HEK293 (cell line): ENCODE results near the gene MLEC.

Experiments
- CTCF ChIA-PET: fragments of 350-600 bp; formaldehyde crosslinking; extraction: SDS; loops from one replicate; lab custom pipeline; 2021; ENCODE audit warnings: antibody characterized with exemption; lab: Yijun Ruan, JAX
- POLR2A ChIA-PET: fragments of 300-600 bp; formaldehyde crosslinking; extraction: SDS; loops from one replicate; lab custom pipeline; 2020; ENCODE audit warnings: antibody characterized with exemption, inconsistent platforms; lab: Yijun Ruan, JAX
- H3K27ac ChIP-seq: fragments of 200-500 bp; sonication (Bioruptor generic); 2 replicates; pipeline ENCODE4 v1.5.1; 2014; ENCODE audit warnings: low read depth, low read length, control low read depth, inconsistent platforms; ENCODE audit errors: extremely low read depth
- H3K36me3 ChIP-seq, 2 experiments: fragments of 200-500 bp in 1 of 2; sonication (Bioruptor generic) in 1 of 2; 1 replicate in 1 of 2; 2 replicates in 1 of 2; pipeline ENCODE4 v1.5.1; 2014 to 2017; ENCODE audit warnings: inconsistent platforms in 2 of 2, low read length in 2 of 2; ENCODE audit not compliant: control insufficient read depth in 2 of 2, insufficient read depth in 1 of 2
- H3K4me1 ChIP-seq: fragments of 200-500 bp; sonication (Bioruptor generic); 2 replicates; pipeline ENCODE4 v1.5.1; 2014; ENCODE audit warnings: mild to moderate bottlenecking, low read length, inconsistent platforms; ENCODE audit not compliant: control insufficient read depth, insufficient read depth
- H3K4me3 ChIP-seq: 2 replicates; pipeline ENCODE4 v1.5.1; 2011; ENCODE audit warnings: low read depth, mild to moderate bottlenecking, control low read depth, low read length, moderate library complexity
- H3K9me3 ChIP-seq: fragments of 200-500 bp; sonication (Bioruptor generic); 2 replicates; pipeline ENCODE4 v1.5.1; 2014; ENCODE audit warnings: low read depth, low read length, inconsistent platforms; ENCODE audit not compliant: control insufficient read depth, insufficient read depth
- BCL11B ChIP-seq: fragments of 450-650 bp; formaldehyde crosslinking; IDR thresholded peaks from 2 replicates; pipeline ENCODE4 v1.5.1; 2016; ENCODE audit warnings: low read depth, missing biosample characterization, missing genetic modification characterization
- EGR2 ChIP-seq: fragments of 450-650 bp; formaldehyde crosslinking; IDR thresholded peaks from 2 replicates; pipeline ENCODE4 v1.5.1; 2016; ENCODE audit warnings: low read depth, missing biosample characterization, missing genetic modification characterization
- SCRT2 ChIP-seq: fragments of 450-650 bp; formaldehyde crosslinking; IDR thresholded peaks from 2 replicates; pipeline ENCODE4 v1.5.1; 2016; ENCODE audit warnings: missing biosample characterization, missing genetic modification characterization
- TCF7L2 ChIP-seq: IDR thresholded peaks from 2 replicates; pipeline ENCODE4 v1.6.1; 2011; ENCODE audit warnings: low read depth, mild to moderate bottlenecking, inconsistent platforms, low read length, moderate library complexity, borderline replicate concordance
- TRIM28 ChIP-seq: IDR thresholded peaks from 2 replicates; pipeline ENCODE4 v1.6.1; 2011; ENCODE audit warnings: low read length, control low read depth, borderline replicate concordance
- ZNF19 ChIP-seq: fragments of 450-650 bp; formaldehyde crosslinking; IDR thresholded peaks from 2 replicates; pipeline ENCODE4; 2016; ENCODE audit warnings: missing biosample characterization, missing genetic modification characterization, low read depth
- ZNF223 ChIP-seq: fragments of 450-650 bp; formaldehyde crosslinking; IDR thresholded peaks from 2 replicates; pipeline ENCODE4 v1.5.1; 2016; ENCODE audit warnings: missing biosample characterization, missing genetic modification characterization
- ZNF23 ChIP-seq: fragments of 450-650 bp; formaldehyde crosslinking; IDR thresholded peaks from 2 replicates; pipeline ENCODE4 v1.5.1; 2016; ENCODE audit warnings: missing biosample characterization, missing genetic modification characterization, borderline replicate concordance
- ZNF24 ChIP-seq: fragments of 450-650 bp; formaldehyde crosslinking; IDR thresholded peaks from 2 replicates; pipeline ENCODE4 v1.5.1; 2016; ENCODE audit warnings: missing biosample characterization, missing genetic modification characterization
- ZNF248 ChIP-seq: fragments of 450-650 bp; formaldehyde crosslinking; IDR thresholded peaks from 2 replicates; pipeline ENCODE4 v1.5.1; 2017; ENCODE audit warnings: missing biosample characterization, missing genetic modification characterization
- ZNF548 ChIP-seq: fragments of 450-650 bp; formaldehyde crosslinking; IDR thresholded peaks from 2 replicates; pipeline ENCODE4 v1.5.1; 2016; ENCODE audit warnings: missing biosample characterization, missing genetic modification characterization
- ZNF580 ChIP-seq: fragments of 450-650 bp; formaldehyde crosslinking; IDR thresholded peaks from 2 replicates; pipeline ENCODE4 v1.5.1; 2016; ENCODE audit warnings: missing biosample characterization, missing genetic modification characterization
- ZNF585B ChIP-seq: fragments of 450-650 bp; formaldehyde crosslinking; IDR thresholded peaks from 2 replicates; pipeline ENCODE4 v1.5.1; 2016; ENCODE audit warnings: missing biosample characterization, missing genetic modification characterization
- ZNF624 ChIP-seq: fragments of 450-650 bp; formaldehyde crosslinking; IDR thresholded peaks from 2 replicates; pipeline ENCODE4 v1.5.1; 2017; ENCODE audit warnings: missing biosample characterization, missing genetic modification characterization
- ZNF629 ChIP-seq: fragments of 450-650 bp; formaldehyde crosslinking; IDR thresholded peaks from 2 replicates; pipeline ENCODE4 v1.5.1; 2017; ENCODE audit warnings: missing biosample characterization, missing genetic modification characterization
- ZNF837 ChIP-seq: fragments of 450-650 bp; formaldehyde crosslinking; IDR thresholded peaks from 2 replicates; pipeline ENCODE4 v1.5.1; 2016; ENCODE audit warnings: missing biosample characterization, missing genetic modification characterization
- ZSCAN16 ChIP-seq: fragments of 450-650 bp; formaldehyde crosslinking; IDR thresholded peaks from 2 replicates; pipeline ENCODE4 v1.5.1; 2016; ENCODE audit warnings: missing biosample characterization, missing genetic modification characterization
- TF ChIP-seq, protein P1 (sequence below): fragments of 450-650 bp; formaldehyde crosslinking; IDR thresholded peaks from 2 replicates; pipeline ENCODE4 v1.5.1; 2016; ENCODE audit warnings: missing biosample characterization, missing genetic modification characterization
- TF ChIP-seq, protein P2 (sequence below): fragments of 450-650 bp; formaldehyde crosslinking; IDR thresholded peaks from 2 replicates; pipeline ENCODE4 v1.5.1; 2016; ENCODE audit warnings: missing biosample characterization, missing genetic modification characterization
- TF ChIP-seq, protein P3 (sequence below): fragments of 450-650 bp; IDR thresholded peaks from 2 replicates; pipeline ENCODE4 v1.5.1; 2018; ENCODE audit warnings: missing biosample characterization, missing genetic modification characterization
- TF ChIP-seq, protein P4 (sequence below): fragments of 450-650 bp; formaldehyde crosslinking; IDR thresholded peaks from 2 replicates; pipeline ENCODE4 v1.5.1; 2016; ENCODE audit warnings: missing biosample characterization, missing genetic modification characterization

Gene MLEC

DNA sequence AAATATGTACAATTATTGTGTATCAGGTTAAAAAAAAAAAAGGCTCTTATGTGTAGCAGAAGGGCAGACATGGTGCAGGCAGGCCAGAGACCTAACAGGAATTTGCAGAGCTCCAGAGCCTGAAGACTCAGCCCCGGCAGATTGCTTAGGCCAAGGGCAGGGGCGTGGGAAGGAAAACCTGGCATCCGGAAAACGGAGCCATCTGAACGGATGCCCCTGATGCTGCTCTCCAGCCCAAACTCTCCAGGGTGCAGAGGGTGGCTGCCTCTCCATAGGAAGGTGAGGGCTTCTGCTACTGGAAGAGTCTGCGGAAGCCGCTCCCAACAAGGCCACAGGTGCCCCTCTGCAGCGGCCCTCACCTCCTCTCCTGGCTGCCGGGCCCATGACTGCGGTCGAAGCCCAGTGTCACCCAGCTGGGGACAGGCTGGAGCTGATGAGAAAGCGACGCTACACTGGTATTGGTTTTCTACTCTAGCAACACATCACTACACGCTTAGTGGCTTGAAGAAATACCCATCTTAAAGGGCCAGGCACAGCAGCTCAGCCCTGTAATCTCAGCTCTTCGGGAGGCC is 58.1 kb downstream of the MLEC start:
- Histone ChIP-seq H3K4me3 (no peak overlapping the region), H3K36me3 (no peaks in the 10 kb centered on the region), H3K27ac (no peak overlapping the region), H3K4me1 (no peaks in the 10 kb centered on the region), H3K9me3 (no peaks in the 10 kb centered on the region)
- ChIA-PET CTCF (interaction anchor here (0.5 to 0.7 kb wide), 2 partner anchors 115 to 261 kb away, joined by 3 to 8 read pairs; no protein-coding TSS in a partner anchor), POLR2A (no interaction called here)
- no peak for TF ChIP-seq EGR2
- TF ChIP-seq, protein P1, sequence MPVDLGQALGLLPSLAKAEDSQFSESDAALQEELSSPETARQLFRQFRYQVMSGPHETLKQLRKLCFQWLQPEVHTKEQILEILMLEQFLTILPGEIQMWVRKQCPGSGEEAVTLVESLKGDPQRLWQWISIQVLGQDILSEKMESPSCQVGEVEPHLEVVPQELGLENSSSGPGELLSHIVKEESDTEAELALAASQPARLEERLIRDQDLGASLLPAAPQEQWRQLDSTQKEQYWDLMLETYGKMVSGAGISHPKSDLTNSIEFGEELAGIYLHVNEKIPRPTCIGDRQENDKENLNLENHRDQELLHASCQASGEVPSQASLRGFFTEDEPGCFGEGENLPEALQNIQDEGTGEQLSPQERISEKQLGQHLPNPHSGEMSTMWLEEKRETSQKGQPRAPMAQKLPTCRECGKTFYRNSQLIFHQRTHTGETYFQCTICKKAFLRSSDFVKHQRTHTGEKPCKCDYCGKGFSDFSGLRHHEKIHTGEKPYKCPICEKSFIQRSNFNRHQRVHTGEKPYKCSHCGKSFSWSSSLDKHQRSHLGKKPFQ (tag by site-specific recombination): no peak
- no peak for TF ChIP-seq ZNF585B (tag by site-specific recombination)
- TF ChIP-seq ZNF248 (tag by site-specific recombination): no peak
- no peak for TF ChIP-seq TRIM28
- TF ChIP-seq, protein P2, sequence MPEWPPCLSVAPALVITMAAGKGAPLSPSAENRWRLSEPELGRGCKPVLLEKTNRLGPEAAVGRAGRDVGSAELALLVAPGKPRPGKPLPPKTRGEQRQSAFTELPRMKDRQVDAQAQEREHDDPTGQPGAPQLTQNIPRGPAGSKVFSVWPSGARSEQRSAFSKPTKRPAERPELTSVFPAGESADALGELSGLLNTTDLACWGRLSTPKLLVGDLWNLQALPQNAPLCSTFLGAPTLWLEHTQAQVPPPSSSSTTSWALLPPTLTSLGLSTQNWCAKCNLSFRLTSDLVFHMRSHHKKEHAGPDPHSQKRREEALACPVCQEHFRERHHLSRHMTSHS: no peak
- no peak for TF ChIP-seq ZNF23 (tag by site-specific recombination)
- TF ChIP-seq ZNF24 (tag by site-specific recombination): no peak
- TF ChIP-seq ZNF629 (tag by site-specific recombination): no peak
- TF ChIP-seq BCL11B: no peak

GRCh38 chr12:120748242-120748641 is 61.3 kb downstream of the MLEC start:
- H3K27ac ChIP-seq: no peak overlapping the region
- H3K4me1 ChIP-seq: no peaks in the 10 kb centered on the region
- TF ChIP-seq SCRT2 (tag by site-specific recombination) (no peak), ZNF548 (no peak), ZNF837 (tag by site-specific recombination) (no peak), ZNF580 (tag by site-specific recombination) (no peak), ZSCAN16 (tag by site-specific recombination) (no peak), ZNF624 (no peak), TCF7L2 (no peak)
- TF ChIP-seq, protein P3, sequence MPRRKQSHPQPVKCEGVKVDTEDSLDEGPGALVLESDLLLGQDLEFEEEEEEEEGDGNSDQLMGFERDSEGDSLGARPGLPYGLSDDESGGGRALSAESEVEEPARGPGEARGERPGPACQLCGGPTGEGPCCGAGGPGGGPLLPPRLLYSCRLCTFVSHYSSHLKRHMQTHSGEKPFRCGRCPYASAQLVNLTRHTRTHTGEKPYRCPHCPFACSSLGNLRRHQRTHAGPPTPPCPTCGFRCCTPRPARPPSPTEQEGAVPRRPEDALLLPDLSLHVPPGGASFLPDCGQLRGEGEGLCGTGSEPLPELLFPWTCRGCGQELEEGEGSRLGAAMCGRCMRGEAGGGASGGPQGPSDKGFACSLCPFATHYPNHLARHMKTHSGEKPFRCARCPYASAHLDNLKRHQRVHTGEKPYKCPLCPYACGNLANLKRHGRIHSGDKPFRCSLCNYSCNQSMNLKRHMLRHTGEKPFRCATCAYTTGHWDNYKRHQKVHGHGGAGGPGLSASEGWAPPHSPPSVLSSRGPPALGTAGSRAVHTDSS: no peak
- TF ChIP-seq, all 188 proteins: peak for 0
- Histone ChIP-seq H3K4me3 (no peak overlapping the region), H3K9me3 (no peaks in the 10 kb centered on the region), H3K36me3 (no peaks in the 10 kb centered on the region)
- CTCF ChIA-PET: no interaction called here
- POLR2A ChIA-PET: interaction anchor here (0.5 kb wide), 1 partner anchor 15 kb away, joined by 4 read pairs; no protein-coding TSS in a partner anchor

DNA sequence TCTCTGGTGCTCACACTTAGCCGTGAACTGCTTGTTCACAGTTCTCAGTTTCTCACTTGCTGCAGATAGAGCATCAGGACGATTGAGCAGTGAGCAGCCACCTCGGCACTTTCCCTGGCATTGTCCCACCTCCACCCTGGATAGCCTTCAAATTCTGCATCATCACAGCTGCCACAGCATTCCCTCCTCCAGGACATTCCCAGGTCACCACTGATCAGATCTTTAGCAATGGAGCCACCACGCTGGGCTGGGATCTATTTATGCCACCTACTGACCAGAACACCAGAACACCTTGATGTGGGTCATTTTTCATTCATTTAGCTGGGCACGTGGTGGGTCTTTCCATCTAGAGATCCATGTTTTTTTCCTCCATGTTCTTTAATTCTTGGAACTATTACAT is 62.3 kb downstream of the MLEC start:
- TF ChIP-seq, protein P4, sequence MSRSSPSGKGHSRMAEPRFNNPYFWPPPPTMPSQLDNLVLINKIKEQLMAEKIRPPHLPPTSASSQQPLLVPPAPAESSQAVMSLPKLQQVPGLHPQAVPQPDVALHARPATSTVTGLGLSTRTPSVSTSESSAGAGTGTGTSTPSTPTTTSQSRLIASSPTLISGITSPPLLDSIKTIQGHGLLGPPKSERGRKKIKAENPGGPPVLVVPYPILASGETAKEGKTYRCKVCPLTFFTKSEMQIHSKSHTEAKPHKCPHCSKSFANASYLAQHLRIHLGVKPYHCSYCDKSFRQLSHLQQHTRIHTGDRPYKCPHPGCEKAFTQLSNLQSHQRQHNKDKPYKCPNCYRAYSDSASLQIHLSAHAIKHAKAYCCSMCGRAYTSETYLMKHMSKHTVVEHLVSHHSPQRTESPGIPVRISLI (tag by site-specific recombination): no peak
- no peak for TF ChIP-seq ZNF223 (tag by site-specific recombination)
- no peak for TF ChIP-seq ZNF19 (tag by site-specific recombination)
- Histone ChIP-seq H3K4me3 (no peak overlapping the region), H3K4me1 (no peaks in the 10 kb centered on the region), H3K27ac (no peak overlapping the region), H3K36me3 (no peaks in the 10 kb centered on the region), H3K9me3 (no peaks in the 10 kb centered on the region)
- POLR2A ChIA-PET: no interaction called here
- CTCF ChIA-PET: interaction anchor here (0.7 kb wide), 1 partner anchor 193 kb away, joined by 5 read pairs; no protein-coding TSS in a partner anchor
